WTC11 (cell line): ENCODE results near the gene FSTL4.

Experiments used
- JUN ChIP-seq: sonication (generic); formaldehyde crosslinking; IDR thresholded peaks from 2 replicates; pipeline ENCODE4 v1.8.0; 2023; ENCODE audit warnings: mild to moderate bottlenecking, missing genetic modification reagents
- NFE2L1 ChIP-seq: sonication (generic); formaldehyde crosslinking; IDR thresholded peaks from 2 replicates; pipeline ENCODE4 v1.8.1; 2023; ENCODE audit warnings: missing genetic modification reagents
- NR3C1 ChIP-seq: sonication (generic); formaldehyde crosslinking; conservative IDR thresholded peaks from 2 replicates; pipeline ENCODE4 v1.8.1; 2023; ENCODE audit warnings: low read depth, mild to moderate bottlenecking, missing genetic modification reagents
- SMAD4 ChIP-seq: sonication (generic); formaldehyde crosslinking; IDR thresholded peaks from 2 replicates; pipeline ENCODE4 v1.8.0; 2022; ENCODE audit warnings: mild to moderate bottlenecking, missing genetic modification reagents
- USF1 ChIP-seq: sonication (generic); formaldehyde crosslinking; IDR thresholded peaks from 2 replicates; pipeline ENCODE4 v1.8.0; 2022; ENCODE audit warnings: mild to moderate bottlenecking, missing genetic modification reagents
- TF ChIP-seq, protein P1 (sequence below): fragments of 200-600 bp; IDR thresholded peaks from 2 replicates; pipeline ENCODE4 v1.8.0; 2022; ENCODE audit warnings: antibody characterized with exemption

- TF ChIP-seq, protein P1, sequence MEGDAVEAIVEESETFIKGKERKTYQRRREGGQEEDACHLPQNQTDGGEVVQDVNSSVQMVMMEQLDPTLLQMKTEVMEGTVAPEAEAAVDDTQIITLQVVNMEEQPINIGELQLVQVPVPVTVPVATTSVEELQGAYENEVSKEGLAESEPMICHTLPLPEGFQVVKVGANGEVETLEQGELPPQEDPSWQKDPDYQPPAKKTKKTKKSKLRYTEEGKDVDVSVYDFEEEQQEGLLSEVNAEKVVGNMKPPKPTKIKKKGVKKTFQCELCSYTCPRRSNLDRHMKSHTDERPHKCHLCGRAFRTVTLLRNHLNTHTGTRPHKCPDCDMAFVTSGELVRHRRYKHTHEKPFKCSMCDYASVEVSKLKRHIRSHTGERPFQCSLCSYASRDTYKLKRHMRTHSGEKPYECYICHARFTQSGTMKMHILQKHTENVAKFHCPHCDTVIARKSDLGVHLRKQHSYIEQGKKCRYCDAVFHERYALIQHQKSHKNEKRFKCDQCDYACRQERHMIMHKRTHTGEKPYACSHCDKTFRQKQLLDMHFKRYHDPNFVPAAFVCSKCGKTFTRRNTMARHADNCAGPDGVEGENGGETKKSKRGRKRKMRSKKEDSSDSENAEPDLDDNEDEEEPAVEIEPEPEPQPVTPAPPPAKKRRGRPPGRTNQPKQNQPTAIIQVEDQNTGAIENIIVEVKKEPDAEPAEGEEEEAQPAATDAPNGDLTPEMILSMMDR, result no peak
- TF ChIP-seq JUN (CRISPR knock-in tag), result no peak
- TF ChIP-seq SMAD4, result no peak
- no peak for TF ChIP-seq NR3C1 (CRISPR knock-in tag)
- no peak for TF ChIP-seq NFE2L1 (CRISPR knock-in tag)
- no peak for TF ChIP-seq USF1 (CRISPR knock-in tag)
Measured at GRCh38 chr5:133459474-133460160, 152.7 kb downstream of the FSTL4 start.
